ENCODE measurements around the gene DUSP9. TPM values are rescaled to one million over a fixed set of nuclear protein-coding genes. Genes with fewer than 3 reads are reported as not detected.
A peak's percentile ranks its signal among the peaks of the same experiment; 100 is the strongest.
"Not testable (repeated sequence)": the region's sequence is repeated elsewhere in the genome, so short reads cannot be mapped to it uniquely, and the experiment has no call there.

The DUSP9 gene
- total RNA-seq: under 1 TPM in 1 of 2 experiments, not detected in 1; 0.09 TPM

GRCh38 chrX:153646620-153647373 lies at the start of gene DUSP9:
Gene DUSP9, plus strand, starts transcription at chrX:153647203. Its CDS starts 751 bp downstream, at chrX:153647954.
- CTCF ChIA-PET: interaction anchor here (0.7 to 4.7 kb wide), 7 partner anchors 10 to 615 kb away, joined by 3 to 19 read pairs (median 3); no protein-coding TSS in a partner anchor
- no peak for DNase-seq
- Mint-ChIP-seq H3K27ac (peak within 1 kb of the TSS; percentile 8), H3K27me3 (peaks cover 43% of the 10 kb centered on the region), H3K36me3 (no peaks in the 10 kb centered on the region), H3K9me3 (ENCODE audit: low read depth) (no peaks in the 10 kb centered on the region), H3K4me3 (no peak within 1 kb of the TSS), H3K4me1 (peaks cover 7% of the 10 kb centered on the region)
- peak; percentile 29 for ATAC-seq

DNA sequence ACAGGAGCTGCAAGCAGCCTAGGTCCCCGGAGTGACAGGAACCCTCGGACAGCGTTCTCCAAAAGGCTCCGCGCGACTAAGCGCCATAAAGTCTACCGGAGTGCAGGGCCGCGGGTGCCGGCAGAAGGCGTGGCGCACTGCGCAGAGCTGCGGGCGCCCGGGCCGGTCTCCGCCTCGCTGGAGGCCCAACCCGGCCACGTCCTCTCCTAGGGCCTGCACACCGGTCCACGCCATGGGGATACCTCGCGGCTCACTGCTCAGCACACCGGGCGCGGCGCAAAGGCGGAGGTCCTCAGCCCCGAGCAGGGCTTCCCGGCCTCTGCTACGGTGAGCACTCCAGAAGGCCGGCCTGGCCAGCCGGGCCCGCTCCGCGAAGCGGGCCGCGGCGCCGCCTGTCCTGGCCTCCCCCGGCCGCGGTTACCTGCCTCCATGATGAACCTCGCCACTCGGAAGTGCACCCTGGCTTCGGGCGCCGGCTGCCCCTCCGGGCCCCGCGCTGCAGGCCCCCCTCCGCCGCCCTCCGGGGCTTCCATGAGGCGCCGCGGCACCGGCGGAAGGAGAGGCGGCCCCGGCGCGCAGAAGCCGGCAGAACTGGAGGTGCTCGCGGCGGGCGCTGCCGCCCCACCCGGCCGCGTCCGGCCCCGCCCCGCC lies 48.3 kb upstream of the DUSP9 start, which contains the start of gene CCNQ:
Gene CCNQ (minus strand): TSS at position 599 of the 651 bp plus-strand sequence. CDS start 66 bp downstream, at position 533.
- Mint-ChIP-seq H3K4me1 (peaks cover 31% of the 10 kb centered on the region), H3K4me3 (peak within 1 kb of the TSS; percentile 80), H3K27me3 (no peaks in the 10 kb centered on the region), H3K27ac (peak within 1 kb of the TSS; percentile 64), H3K36me3 (no peaks in the 10 kb centered on the region), H3K9me3 (ENCODE audit: low read depth) (no peaks in the 10 kb centered on the region)
- DNase-seq (peak; percentile 43), ATAC-seq (peak; percentile 75)
- CTCF ChIA-PET: interaction anchor here (1.8 to 2.2 kb wide), 2 partner anchors 69 to 128 kb away, joined by 5 to 8 read pairs; partner anchors contain the start of gene HAUS7

GRCh38 chrX:153599192-153600031 lies 47.6 kb upstream of the DUSP9 start:
- H3K4me3 Mint-ChIP-seq: peak overlapping the region; percentile 75
- CTCF ChIA-PET: interaction anchor here (0.7 to 2.4 kb wide), 4 partner anchors 10 to 69 kb away, joined by 3 to 20 read pairs (median 3); no protein-coding TSS in a partner anchor
- peak; percentile 92 for ATAC-seq
- peak overlapping the region; percentile 64 for H3K27ac Mint-ChIP-seq
- H3K36me3 Mint-ChIP-seq: no peaks in the 10 kb centered on the region
- H3K4me1 Mint-ChIP-seq: peaks cover 31% of the 10 kb centered on the region
- H3K9me3 Mint-ChIP-seq (ENCODE audit: low read depth): no peaks in the 10 kb centered on the region
- H3K27me3 Mint-ChIP-seq: no peaks in the 10 kb centered on the region
- peak; percentile 91 for DNase-seq

GRCh38 chrX:153600032-153600373 lies 47.0 kb upstream of the DUSP9 start:
- Mint-ChIP-seq H3K9me3 (ENCODE audit: low read depth) (no peaks in the 10 kb centered on the region), H3K4me1 (peaks cover 31% of the 10 kb centered on the region), H3K27ac (peak overlapping the region; percentile 64), H3K4me3 (peak overlapping the region; percentile 75), H3K36me3 (no peaks in the 10 kb centered on the region), H3K27me3 (no peaks in the 10 kb centered on the region)
- no peak for ATAC-seq
- DNase-seq: no peak
- CTCF ChIA-PET: interaction anchor here (0.7 to 2.4 kb wide), 6 partner anchors 10 to 85 kb away, joined by 3 to 20 read pairs (median 3); no protein-coding TSS in a partner anchor

- DNase-seq: no peak
- no peaks in the 10 kb centered on the region for H3K27me3 Mint-ChIP-seq
- CTCF ChIA-PET: interaction anchor here (0.9 to 2.4 kb wide), 4 partner anchors 9 to 84 kb away, joined by 3 to 20 read pairs (median 4); no protein-coding TSS in a partner anchor
- no peak overlapping the region for H3K4me3 Mint-ChIP-seq
- peaks cover 31% of the 10 kb centered on the region for H3K4me1 Mint-ChIP-seq
- no peaks in the 10 kb centered on the region for H3K36me3 Mint-ChIP-seq
- H3K9me3 Mint-ChIP-seq (ENCODE audit: low read depth): no peaks in the 10 kb centered on the region
- no peak overlapping the region for H3K27ac Mint-ChIP-seq
- ATAC-seq: no peak
Observed at GRCh38 chrX:153600921-153601320, 46.1 kb upstream of the DUSP9 start.

GRCh38 chrX:153601511-153602110 lies 45.4 kb upstream of the DUSP9 start:
- H3K9me3 Mint-ChIP-seq (ENCODE audit: low read depth): no peaks in the 10 kb centered on the region
- ATAC-seq (no peak), DNase-seq (no peak)
- H3K36me3 Mint-ChIP-seq: no peaks in the 10 kb centered on the region
- no peaks in the 10 kb centered on the region for H3K27me3 Mint-ChIP-seq
- peaks cover 28% of the 10 kb centered on the region for H3K4me1 Mint-ChIP-seq
- H3K4me3 Mint-ChIP-seq: no peak overlapping the region
- CTCF ChIA-PET: interaction anchor here (1.9 to 2.4 kb wide), 2 partner anchors 8 to 62 kb away, joined by 6 to 20 read pairs; no protein-coding TSS in a partner anchor
- no peak overlapping the region for H3K27ac Mint-ChIP-seq

DNA sequence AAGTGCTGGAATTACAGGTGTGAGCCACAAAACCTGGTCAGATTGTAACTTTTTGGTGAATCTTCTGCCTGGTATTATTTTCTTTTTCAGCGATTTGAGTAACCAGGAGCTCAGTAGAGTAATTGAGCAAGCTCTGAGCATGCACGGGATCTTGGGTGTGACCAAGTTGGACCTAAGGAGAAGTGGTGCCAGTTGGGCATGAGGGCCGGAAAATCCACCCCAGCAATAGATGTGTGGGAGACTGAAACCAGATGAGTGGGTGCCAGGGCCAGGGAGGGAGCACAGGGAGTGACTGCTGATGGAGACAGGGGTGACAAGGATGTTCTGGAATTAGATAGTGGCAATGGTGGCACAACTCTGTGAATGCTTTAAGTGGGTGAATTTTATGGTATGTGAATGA lies 44.4 kb upstream of the DUSP9 start:
- ATAC-seq (no peak), DNase-seq (no peak)
- CTCF ChIA-PET: no interaction called here
- Mint-ChIP-seq H3K9me3 (ENCODE audit: low read depth) (no peaks in the 10 kb centered on the region), H3K27me3 (peaks cover 6% of the 10 kb centered on the region), H3K27ac (no peak overlapping the region), H3K4me3 (no peak overlapping the region), H3K4me1 (peaks cover 19% of the 10 kb centered on the region), H3K36me3 (no peaks in the 10 kb centered on the region)

DNA sequence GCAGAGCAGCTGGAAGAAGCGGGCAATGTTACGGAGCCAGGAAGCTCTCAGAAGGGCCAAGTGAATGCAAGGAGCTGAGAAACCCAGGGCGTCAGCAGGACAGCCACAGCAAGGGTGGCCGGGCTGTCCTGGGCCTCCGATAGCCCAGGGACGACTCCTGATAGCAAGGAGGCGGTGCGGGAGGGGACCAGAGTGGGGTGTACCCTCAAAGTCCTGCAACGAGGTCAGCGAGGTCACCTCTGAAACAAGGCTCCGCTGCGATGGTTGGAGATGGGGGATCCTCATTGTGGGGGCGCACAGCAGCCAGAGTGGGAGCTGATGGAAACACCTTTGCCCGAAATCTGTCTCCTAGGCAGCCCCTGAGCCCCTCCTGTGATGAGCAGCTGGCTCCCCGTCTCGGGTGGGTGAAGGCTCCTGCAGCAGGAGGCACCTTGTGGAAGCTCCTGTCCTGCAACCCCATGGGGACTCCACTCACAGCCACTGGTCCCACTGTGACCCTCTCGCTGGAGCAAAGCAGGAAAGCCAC lies 43.8 kb upstream of the DUSP9 start:
- Mint-ChIP-seq H3K4me3 (no peak overlapping the region), H3K4me1 (peaks cover 14% of the 10 kb centered on the region), H3K27me3 (peaks cover 6% of the 10 kb centered on the region), H3K9me3 (ENCODE audit: low read depth) (no peaks in the 10 kb centered on the region), H3K36me3 (no peaks in the 10 kb centered on the region), H3K27ac (no peak overlapping the region)
- no peak for DNase-seq
- CTCF ChIA-PET: no interaction called here
- ATAC-seq: no peak

DNA sequence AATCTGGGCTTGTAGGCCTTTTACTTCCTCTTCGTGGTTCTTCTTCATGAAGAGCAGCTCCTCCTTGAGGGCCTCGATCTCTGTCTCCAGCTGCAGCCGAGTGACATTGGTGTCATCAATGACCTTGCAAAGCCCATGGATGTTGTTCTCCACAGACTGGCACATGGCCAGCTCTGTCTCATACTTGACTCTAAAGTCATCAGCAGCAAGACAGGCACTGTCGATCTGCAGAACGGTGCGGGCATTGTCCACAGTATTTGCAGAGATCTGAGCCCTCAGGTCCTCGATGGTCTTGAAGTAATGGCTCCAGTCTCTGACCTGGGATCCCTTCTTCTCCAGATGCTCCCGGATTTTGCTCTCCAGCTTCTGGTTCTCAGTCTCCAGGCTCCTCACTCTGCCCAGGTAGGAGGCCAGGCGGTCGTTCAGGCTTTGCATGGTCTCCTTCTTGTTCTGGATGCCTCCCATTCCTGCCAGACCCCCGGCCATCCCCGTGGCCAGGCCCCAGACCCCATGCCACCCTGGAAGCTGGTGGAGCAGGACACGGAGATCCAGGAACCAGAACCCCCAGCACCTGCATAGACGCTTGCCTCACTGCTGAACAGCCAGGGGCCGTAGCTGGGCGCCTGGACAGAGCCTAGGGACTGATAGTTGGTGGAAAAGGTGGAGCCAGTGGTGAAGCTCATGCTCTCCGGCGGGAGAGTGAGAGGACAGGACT lies 42.2 kb upstream of the DUSP9 start:
- not testable (repeated sequence) for DNase-seq; H3K4me3 Mint-ChIP-seq; H3K36me3 Mint-ChIP-seq; H3K9me3 Mint-ChIP-seq (ENCODE audit: low read depth); ATAC-seq; H3K27ac Mint-ChIP-seq
- peaks cover 13% of the 10 kb centered on the region for H3K27me3 Mint-ChIP-seq
- CTCF ChIA-PET: interaction anchor here (1.5 kb wide), 1 partner anchor 64 kb away, joined by 4 read pairs; no protein-coding TSS in a partner anchor
- H3K4me1 Mint-ChIP-seq: peaks cover 11% of the 10 kb centered on the region

DNA sequence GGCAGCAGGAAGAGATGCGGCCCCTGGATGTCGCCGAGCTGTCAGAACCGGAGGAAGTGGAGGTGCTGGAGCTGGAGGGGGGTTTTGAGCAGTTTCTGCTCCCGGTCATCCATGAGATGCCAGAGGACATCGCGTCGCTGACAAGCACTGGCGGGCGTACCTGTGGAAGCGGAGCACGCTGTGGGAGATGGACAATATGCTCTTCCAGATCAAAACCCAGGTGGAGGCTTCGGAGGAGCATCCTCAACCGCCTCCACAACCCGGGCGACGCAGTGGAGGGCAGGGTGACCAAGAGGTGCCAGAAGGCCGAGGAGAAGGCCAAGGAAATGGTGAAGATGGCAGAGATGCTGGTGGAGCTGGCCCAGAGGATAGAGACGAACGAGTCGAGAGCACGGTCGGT lies 40.5 kb upstream of the DUSP9 start:
- H3K4me1 Mint-ChIP-seq: peaks cover 2% of the 10 kb centered on the region
- H3K27ac Mint-ChIP-seq: no peak overlapping the region
- no peaks in the 10 kb centered on the region for H3K36me3 Mint-ChIP-seq
- DNase-seq (no peak), ATAC-seq (no peak)
- CTCF ChIA-PET: no interaction called here
- H3K9me3 Mint-ChIP-seq (ENCODE audit: low read depth): no peaks in the 10 kb centered on the region
- no peak overlapping the region for H3K4me3 Mint-ChIP-seq
- H3K27me3 Mint-ChIP-seq: peaks cover 15% of the 10 kb centered on the region

GRCh38 chrX:153608376-153608775 lies 38.6 kb upstream of the DUSP9 start:
- Mint-ChIP-seq H3K4me3 (no peak overlapping the region), H3K9me3 (ENCODE audit: low read depth) (no peaks in the 10 kb centered on the region), H3K27ac (no peak overlapping the region), H3K36me3 (no peaks in the 10 kb centered on the region), H3K27me3 (peaks cover 15% of the 10 kb centered on the region), H3K4me1 (peaks cover 2% of the 10 kb centered on the region)
- no peak for DNase-seq
- ATAC-seq: no peak
- CTCF ChIA-PET: interaction anchor here (0.7 kb wide), 1 partner anchor 1310 kb away, joined by 3 read pairs; no protein-coding TSS in a partner anchor

DNA sequence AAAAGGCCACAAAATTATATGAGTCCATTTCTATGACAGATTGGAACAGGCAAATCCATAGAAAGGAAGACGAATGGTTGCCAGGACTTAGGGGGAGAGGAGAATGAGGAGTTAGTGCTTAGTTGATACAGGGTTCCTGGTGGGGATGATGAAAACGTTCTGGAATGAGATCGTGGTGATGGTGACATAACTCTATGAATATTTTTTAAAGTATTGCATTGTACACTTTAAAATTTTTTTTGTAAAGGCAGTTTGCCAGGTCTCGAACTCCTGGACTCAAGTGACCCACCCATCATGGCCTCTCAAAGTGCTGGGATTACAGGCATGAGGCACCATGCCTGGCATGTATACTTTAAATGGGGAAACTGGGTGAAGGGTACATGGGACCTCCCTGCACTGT lies 38.2 kb upstream of the DUSP9 start:
- no peaks in the 10 kb centered on the region for H3K36me3 Mint-ChIP-seq
- no peak for DNase-seq
- no peak for ATAC-seq
- H3K9me3 Mint-ChIP-seq (ENCODE audit: low read depth): no peaks in the 10 kb centered on the region
- H3K4me3 Mint-ChIP-seq: no peak overlapping the region
- CTCF ChIA-PET: interaction anchor here (1.0 to 1.9 kb wide), 5 partner anchors 8 to 61 kb away, joined by 3 to 20 read pairs (median 6); no protein-coding TSS in a partner anchor
- peaks cover 15% of the 10 kb centered on the region for H3K27me3 Mint-ChIP-seq
- peaks cover 2% of the 10 kb centered on the region for H3K4me1 Mint-ChIP-seq
- no peak overlapping the region for H3K27ac Mint-ChIP-seq
